RPMI8226 (cell line): ENCODE measurements around the gene GPR89A.
"Not testable (repeated sequence)": the region's sequence is repeated elsewhere in the genome, so short reads cannot be mapped to it uniquely, and the experiment has no call there.

ENCODE experiments used
- DNase-seq: peaks from one replicate; pipeline ENCODE4 v3.0.0-alpha.2; 2015

Gene GPR89A

DNA sequence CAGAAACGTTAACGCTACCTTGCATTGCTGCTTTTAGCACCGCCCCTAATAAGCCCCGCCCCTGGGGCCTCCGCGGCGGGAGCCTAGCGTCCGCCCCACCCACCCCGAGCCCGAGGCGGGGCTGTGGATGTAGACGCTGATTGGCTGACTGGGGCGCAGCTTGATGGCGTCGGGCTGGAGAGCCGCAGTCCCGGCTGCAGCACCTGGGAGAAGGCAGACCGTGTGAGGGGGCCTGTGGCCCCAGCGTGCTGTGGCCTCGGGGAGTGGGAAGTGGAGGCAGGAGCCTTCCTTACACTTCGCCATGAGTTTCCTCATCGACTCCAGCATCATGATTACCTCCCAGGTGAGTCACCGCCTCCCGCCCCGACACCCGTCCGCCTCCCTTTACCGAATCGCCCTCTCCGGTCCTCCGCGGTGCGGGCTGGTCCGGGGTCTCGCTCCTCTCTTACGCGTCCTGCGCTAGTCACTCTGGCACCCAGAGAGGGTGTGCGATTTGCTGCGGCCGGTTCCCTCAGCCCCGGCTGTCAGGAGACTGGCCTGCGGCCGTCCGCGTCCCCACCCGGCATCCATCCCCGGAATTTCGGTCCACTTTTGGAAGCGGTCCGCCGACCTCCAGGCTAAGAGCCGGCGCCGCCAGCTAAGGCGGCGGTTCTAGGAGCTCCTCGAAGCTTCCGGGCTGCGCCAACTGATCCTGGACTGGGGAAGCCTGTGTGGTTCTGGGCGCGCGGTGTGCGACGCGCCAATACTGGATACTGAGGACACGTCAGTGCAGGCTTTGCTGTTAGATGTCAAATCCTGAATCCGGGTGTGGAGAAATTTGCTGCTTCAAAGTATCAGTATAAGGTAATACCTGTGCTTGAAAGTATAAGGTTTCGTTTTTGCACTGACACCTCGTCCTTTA, at the start of gene GPR89A:
TSS of gene GPR89A (plus strand) at position 156 of the 901 bp plus-strand sequence. CDS start at position 302, 146 bp downstream.
- peak; percentile 97 for DNase-seq

DNA sequence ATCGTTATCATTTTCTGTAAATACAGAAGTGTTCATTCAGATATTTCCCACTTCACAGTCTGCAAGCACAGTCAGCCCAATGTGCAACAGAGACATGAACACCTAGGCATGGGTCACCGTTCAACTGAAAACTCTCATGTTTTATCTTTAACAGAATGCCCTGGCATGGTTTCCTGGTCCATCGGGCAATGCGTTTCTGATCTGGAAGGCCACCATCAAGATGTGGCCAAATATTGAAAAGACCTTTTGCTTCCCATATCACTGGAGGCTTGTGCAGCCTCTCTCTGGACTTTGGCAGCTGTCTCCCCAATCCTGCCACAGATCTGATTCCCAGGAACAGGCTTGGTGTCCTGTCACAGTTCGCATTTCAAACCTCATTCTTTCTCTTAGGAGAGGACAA, 21.0 kb upstream of the GPR89A start:
- DNase-seq, result not testable (repeated sequence)

GRCh38 chr1:145590806-145591205, 17.0 kb upstream of the GPR89A start:
- DNase-seq, result not testable (repeated sequence)

DNA sequence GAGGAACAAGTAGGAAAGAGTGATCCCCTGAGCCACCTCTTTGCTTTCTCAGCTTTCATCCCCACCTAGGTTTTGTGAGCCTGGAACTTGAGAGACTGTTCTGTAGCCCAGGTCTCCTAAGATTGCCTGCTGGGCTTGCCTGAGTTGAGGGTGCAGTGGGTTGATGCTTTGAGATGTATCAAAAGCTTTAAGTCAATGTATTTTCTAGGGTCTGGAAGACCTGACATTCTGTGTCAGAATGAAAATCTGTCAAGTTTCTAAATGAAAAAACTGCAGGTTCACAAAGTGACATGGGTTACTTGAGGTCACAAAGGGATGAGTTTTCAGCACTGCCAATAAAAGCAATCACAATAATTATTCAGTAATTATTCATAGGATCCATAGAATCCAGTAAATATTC, 15.4 kb upstream of the GPR89A start:
- DNase-seq, result not testable (repeated sequence)

DNA sequence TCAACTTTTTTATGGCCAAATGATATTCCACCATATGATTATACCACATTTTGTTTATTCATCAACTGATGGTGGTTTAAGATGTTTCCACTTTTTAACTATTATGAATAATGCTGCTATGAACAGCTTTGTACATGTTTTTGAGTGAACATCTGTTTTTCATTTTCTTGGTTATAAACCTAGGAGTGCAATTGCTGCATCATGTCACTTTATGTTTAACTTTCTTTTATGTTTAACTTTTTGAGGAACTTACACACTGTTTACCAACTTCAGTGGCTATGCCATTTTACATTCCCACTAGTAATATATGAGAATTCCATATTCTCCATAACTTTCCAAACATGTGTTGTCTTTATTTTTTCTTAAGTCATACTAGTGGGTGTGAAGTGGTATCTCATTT, 12.4 kb upstream of the GPR89A start:
- DNase-seq, result not testable (repeated sequence)

- DNase-seq, result not testable (repeated sequence)
Observed at GRCh38 chr1:145596236-145596635, 11.6 kb upstream of the GPR89A start.

DNA sequence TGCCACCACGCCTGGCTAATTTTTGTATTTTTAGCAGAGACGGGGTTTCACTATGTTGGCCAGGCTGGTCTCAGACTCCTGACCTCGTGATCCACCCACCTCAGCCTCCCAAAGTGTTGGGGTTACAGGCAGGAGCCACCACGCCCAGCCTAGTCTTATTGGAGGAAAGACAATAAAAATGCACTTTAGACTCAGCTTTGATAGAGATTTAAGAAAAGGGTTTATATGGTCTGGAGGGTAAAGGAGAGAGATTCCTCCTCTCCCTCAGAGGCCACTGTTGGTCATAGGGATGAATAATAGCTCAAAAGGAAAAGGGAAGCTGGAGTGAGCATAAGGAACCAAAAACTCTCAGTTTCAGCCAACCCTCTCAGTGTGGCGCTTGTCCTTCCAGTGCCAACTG, 8.4 kb upstream of the GPR89A start:
- not testable (repeated sequence) for DNase-seq

GRCh38 chr1:145601593-145601992, 6.2 kb upstream of the GPR89A start:
- DNase-seq, result no peak

- DNase-seq, result not testable (repeated sequence)
Observed at GRCh38 chr1:145606840-145607239, 948 bp upstream of the GPR89A start.

- DNase-seq, result not testable (repeated sequence)
Observed at GRCh38 chr1:145607289-145607688, 499 bp upstream of the GPR89A start.

GRCh38 chr1:145610744-145611143, 3.0 kb downstream of the GPR89A start:
- DNase-seq, result not testable (repeated sequence)

- DNase-seq, result not testable (repeated sequence)
Observed at GRCh38 chr1:145620073-145620472, 12.3 kb downstream of the GPR89A start.

DNA sequence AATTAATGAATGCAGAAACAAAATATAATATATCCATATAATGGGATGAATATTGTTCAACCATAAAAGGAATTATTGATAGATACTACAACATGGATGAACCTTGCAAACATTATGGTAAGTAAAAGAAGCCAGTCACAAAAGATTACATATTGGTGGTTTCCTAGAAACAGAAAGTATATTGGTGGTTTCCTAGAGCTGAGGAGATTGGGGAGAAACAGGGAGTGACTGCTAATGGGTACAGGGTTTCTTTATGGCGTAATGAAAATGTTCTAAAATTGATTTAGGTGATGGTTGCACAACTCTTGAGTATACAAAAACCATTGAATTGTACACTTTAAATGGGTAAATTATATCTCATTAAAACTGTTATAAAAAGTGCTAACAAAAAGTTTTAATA, 14.4 kb downstream of the GPR89A start:
- not testable (repeated sequence) for DNase-seq

- not testable (repeated sequence) for DNase-seq
Observed at GRCh38 chr1:145636237-145636636, 28.4 kb downstream of the GPR89A start.

DNA sequence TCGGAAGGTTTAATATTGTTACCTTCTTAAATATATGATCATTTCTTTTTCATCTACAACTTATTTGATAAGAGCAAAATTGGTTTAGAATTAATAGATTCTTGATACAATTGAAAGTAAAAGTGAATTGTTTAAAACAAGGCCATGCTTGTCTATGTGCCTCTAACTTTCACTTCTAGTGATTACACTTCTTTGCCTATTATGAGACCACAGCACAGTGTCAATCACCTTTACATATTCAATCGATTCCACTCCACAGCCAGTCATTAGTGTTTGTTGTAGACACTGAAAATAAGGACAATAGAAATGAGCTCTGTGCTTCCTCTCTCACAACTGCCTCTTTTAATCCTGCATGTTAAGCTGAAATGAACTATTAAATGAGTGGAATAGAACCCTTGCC, 34.1 kb downstream of the GPR89A start:
- not testable (repeated sequence) for DNase-seq

GRCh38 chr1:145643990-145644389, 36.2 kb downstream of the GPR89A start:
- not testable (repeated sequence) for DNase-seq

- not testable (repeated sequence) for DNase-seq
Observed at GRCh38 chr1:145656245-145656943, 48.6 kb downstream of the GPR89A start.

DNA sequence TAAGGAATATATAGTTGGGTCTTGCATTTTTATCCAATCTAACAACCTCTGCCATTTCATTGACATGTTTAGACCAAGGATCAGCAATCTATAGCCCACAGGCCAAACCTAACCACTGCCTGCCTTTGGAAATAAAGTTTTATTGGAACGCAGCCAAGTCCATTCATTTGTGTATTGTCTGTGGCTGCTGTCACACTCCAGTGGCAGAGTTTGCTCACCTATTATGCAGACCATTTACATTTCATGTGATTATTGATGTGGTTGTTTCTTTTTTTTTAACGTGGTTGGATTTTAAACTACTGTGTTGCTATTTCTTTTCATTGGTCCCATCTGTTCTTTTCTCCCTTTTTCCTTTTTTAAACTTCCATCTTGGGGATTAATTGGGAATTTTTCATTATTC, 54.7 kb downstream of the GPR89A start:
- not testable (repeated sequence) for DNase-seq

DNA sequence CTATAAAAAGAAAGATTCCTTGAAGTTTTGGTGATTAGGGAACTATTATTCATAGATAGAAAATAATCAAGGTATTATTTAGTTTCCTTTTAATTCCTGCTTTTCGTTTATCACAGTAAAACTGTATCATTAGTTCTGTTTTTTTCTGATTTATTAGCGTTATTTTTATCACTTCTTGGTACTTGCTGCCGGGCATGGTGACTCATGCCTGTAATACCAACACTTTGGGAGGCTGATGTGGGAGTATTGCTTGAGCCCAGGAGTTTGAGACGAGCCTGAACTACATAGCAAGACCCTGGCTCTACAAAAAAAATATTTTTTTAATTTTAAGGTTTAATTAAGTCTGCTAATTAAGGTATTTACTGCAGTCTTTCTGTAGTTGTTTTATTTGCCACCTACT, 57.2 kb downstream of the GPR89A start:
- DNase-seq, result not testable (repeated sequence)

GRCh38 chr1:145670995-145671745, 63.4 kb downstream of the GPR89A start:
- DNase-seq, result not testable (repeated sequence)

GRCh38 chr1:145673217-145673616, 65.4 kb downstream of the GPR89A start:
- DNase-seq, result not testable (repeated sequence)

GRCh38 chr1:145684858-145685257, 77.1 kb downstream of the GPR89A start:
- not testable (repeated sequence) for DNase-seq

DNA sequence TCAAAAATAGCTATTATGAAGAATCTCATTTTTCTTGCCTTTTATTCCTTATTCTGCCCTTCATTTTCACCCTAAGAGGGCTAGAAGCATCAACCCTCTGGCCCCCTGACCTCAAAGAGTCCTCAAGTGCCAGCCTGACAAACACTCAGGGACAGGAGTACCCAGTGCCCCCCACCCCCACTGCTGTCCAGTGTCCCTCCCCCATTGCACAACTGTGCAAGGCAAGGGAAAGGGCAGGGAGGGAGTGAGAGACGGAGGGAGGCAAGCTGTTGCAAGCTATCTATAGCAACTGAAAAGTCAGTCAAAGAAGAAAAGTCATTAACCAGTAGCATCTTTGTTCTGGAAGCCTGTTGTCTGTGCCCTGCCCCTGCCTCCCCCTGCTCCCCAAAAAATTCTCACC, 78.3 kb downstream of the GPR89A start:
- DNase-seq, result not testable (repeated sequence)
